NOMO-1 treated with dmso at 0.1 percent for 144 hours (cell line): Measurements from ENCODE around the gene TAF9.
"Not testable (repeated sequence)": the region's sequence is repeated elsewhere in the genome, so short reads cannot be mapped to it uniquely, and the experiment has no call there.

Source experiments
- DNase-seq: peaks from one replicate; lab custom pipeline; 2025; ENCODE audit not compliant: unreplicated experiment; lab: John Stamatoyannopoulos, UW

The TAF9 gene

DNA sequence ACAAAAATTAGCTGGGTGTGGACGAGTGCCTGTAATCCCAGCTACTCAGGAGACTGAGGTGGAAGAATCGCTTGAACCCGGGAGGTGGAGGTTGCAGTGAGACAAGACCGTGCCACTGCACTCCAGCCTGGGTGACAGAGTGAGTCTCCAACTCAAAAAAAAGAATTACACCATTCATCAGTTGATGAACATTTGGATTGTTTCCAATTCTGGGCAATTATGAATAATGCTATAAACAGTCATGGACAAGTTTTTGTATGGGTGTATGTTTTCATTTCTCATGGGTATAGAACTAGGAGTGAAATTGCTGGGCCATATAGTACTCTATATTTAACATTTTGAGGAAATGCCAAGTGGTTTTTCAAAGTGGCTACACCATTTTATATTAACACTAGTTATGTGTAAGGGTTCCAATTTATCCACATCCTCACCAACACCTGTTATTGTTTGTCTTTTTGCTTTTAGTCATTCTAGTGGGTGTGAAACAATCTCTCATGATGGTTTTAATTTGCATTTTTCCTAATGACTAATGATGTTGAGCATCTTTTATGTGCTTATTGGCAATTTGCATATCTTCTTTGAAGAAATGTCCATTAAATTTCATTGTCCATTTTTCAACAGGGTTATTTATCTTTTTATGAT lies 27.7 kb downstream of the TAF9 start:
- no peak for DNase-seq

- peak; percentile 52 for DNase-seq
Observed at GRCh38 chr5:69335341-69335935, 33.9 kb downstream of the TAF9 start.

DNA sequence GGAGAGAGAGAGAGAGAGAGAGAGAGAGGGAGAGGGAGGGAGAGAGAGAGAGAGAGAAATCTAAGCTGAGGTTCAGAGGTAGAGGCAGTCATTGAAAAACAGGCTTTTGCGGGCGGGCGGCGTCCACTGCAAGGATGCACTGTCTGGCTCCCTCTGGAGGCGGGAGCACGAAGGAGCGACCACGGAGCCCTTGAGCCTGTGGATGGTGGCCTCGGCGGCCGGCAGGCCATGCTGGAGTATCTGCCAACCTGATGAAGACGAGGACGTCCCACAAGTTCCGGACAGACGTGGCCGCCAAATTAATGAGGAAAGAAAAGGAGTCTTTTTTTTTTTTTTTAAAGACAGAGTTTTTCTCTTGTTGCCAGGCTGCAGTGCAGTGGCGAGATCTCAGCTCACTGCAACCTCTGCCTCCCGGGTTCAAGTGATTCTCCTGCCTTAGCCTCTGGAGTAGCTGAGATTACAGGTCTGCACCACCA lies 34.5 kb downstream of the TAF9 start:
- peak; percentile 77 for DNase-seq

DNA sequence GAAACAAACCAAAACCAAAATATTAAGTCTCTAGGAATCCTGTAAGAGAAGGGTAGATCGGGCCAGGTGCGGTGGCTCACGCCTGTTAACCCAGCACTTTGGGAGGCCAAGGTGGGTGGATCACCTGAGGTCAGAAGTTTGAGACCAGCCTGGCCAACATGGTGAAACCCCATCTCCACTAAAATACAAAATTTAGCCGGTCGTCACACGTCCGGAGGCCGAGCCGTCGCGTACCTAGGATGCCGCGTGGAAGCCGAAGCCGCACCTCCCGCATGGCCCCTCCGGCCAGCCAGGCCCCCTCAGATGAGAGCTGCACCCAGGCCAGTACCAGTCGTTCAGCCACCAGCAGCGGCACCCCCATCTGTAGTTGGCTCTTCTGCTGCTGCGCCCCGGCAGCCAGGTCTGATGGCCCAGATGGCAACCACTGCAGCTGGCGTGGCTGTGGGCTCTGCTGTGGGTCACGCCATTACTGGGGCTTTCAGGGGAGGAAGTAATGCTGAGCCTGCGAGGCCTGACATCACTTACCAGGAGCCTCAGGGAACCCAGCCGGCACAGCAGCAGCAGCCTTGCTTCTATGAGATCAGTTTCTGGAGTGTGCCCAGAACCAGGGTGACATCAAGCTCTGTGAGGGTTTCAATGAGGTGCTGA lies 35.5 kb downstream of the TAF9 start:
- not testable (repeated sequence) for DNase-seq

GRCh38 chr5:69331528-69332445 lies 37.5 kb downstream of the TAF9 start:
- peak; percentile 7 for DNase-seq

GRCh38 chr5:69329905-69330489 lies 39.3 kb downstream of the TAF9 start:
- no peak for DNase-seq

GRCh38 chr5:69326365-69326764 lies 43.0 kb downstream of the TAF9 start:
- DNase-seq = no peak

DNA sequence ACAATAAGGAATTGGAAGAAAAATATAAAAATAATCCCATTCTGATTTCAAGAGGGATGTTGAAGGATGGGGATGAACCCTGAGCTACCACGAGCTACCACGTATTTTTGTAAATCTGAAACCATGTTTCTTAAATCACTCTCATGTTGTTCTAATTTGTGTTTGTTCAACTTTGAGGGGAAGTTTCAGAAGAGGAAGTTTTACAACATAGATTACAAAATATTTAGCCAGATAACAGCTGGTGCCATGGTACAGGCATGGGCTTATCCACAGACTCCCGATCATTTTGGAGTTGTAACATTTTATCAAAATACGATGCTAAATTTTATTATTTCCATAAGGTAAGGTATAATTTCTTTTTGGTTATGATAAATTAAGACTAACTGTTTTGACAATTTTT lies 51.9 kb downstream of the TAF9 start:
- peak; percentile 25 for DNase-seq

DNA sequence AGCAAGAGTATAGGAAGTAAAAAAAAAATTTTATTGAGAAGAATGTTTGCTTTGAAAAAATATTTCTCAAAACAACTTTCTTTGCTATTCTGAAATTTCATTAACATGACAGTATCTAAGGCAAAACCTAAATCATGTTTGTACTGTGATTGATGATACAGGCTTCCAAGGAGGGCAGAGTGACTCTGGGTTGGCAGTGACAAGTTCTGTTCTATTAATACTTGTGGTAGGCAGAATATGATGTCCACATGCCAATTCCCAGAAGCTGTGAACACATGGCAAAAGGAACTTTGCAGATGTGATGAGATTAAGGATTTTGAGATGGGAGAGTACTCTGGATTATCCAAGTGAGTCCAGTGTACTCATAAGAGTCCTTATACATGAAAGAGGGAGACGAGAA lies 53.3 kb downstream of the TAF9 start:
- DNase-seq = no peak
